Endothelial cell of umbilical vein (primary cell): ENCODE results near the gene IGF2BP1. TPM values are rescaled to one million over a fixed set of nuclear protein-coding genes. Genes with fewer than 3 reads are reported as not detected.

Source experiments
- BruUV-seq: library from RNA; stranded (reverse); fragments of 400-500 nt; replicated peaks from 2 replicates; lab custom pipeline; 2021; lab: Mats Ljungman, UMichigan
- CTCF ChIA-PET: fragments of 300-600, 350-600 bp; sonication (Branson Sonifier 250); formaldehyde crosslinking; loops from one replicate; lab custom pipeline; 2021; ENCODE audit warnings: antibody characterized with exemption, inconsistent platforms; lab: Charles Lee
- POLR2A ChIA-PET: fragments of 300-600, 350-600 bp; sonication (Branson Sonifier 250); formaldehyde crosslinking; loops from one replicate; lab custom pipeline; 2021; ENCODE audit warnings: antibody characterized with exemption, inconsistent platforms; lab: Charles Lee
- DNase-seq: peaks from one replicate; pipeline ENCODE4 v3.0.0-alpha.2; 2011; ENCODE audit warnings: low read depth, low spot score
- FAIRE-seq: peaks from 2 replicates; lab custom pipeline; 2011; peaks lifted over from hg19 to GRCh38; lab: Jason Lieb, UNC
- H2AFZ ChIP-seq: 2 replicates; pipeline ENCODE4 v1.6.0; 2012; ENCODE audit warnings: low read depth, low read length, control low read depth, inconsistent platforms
- H3K27ac ChIP-seq: 2 replicates; pipeline ENCODE4 v1.5.1; 2011; ENCODE audit warnings: low read depth, mild to moderate bottlenecking, control low read depth, low read length, moderate library complexity; ENCODE audit not compliant: insufficient read depth
- H3K27me3 ChIP-seq, 2 experiments: 2 replicates each; pipeline versions ENCODE4 v1.6.0 to v1.6.1; 2011; ENCODE audit warnings: low read length in 2 of 2, mixed read lengths in 1 of 2; ENCODE audit not compliant: control insufficient read depth in 2 of 2, insufficient read depth in 2 of 2
- H3K36me3 ChIP-seq, 2 experiments: 2 replicates in 1 of 2; 3 replicates in 1 of 2; pipeline ENCODE4 v1.5.1; 2011; ENCODE audit warnings: low read length in 2 of 2, mild to moderate bottlenecking in 1 of 2, moderate library complexity in 1 of 2; ENCODE audit not compliant: control insufficient read depth in 2 of 2, insufficient read depth in 2 of 2; ENCODE audit errors: extremely low read depth in 1 of 2
- H3K4me1 ChIP-seq: 3 replicates; pipeline ENCODE4 v1.5.1; 2011; ENCODE audit warnings: mild to moderate bottlenecking, low read length; ENCODE audit not compliant: control insufficient read depth, insufficient read depth; ENCODE audit errors: extremely low read depth
- H3K4me2 ChIP-seq: 2 replicates; pipeline ENCODE4 v1.6.1; 2011; ENCODE audit warnings: low read length, control low read depth, mixed read lengths; ENCODE audit not compliant: insufficient read depth
- H3K4me3 ChIP-seq, 3 experiments: fragments of 200-600 bp in 1 of 3; sonication (generic), shearing (Covaris generic) in 1 of 3; replicated peaks in 1 of 3; 2 replicates each; pipeline ENCODE4 v1.5.1; 2011 to 2016; ENCODE audit warnings: control low read depth in 3 of 3, low read length in 3 of 3, mild to moderate bottlenecking in 2 of 3, inconsistent platforms in 1 of 3, low read depth in 1 of 3, moderate library complexity in 1 of 3; ENCODE audit not compliant: insufficient read depth in 1 of 3
- H3K79me2 ChIP-seq: 2 replicates; pipeline ENCODE4 v1.6.0; 2012; ENCODE audit warnings: low read length, inconsistent platforms; ENCODE audit not compliant: control insufficient read depth, insufficient read depth
- H3K9ac ChIP-seq: replicated peaks from 2 replicates; pipeline ENCODE3; 2011; ENCODE audit warnings: low read length, control low read depth; ENCODE audit not compliant: insufficient read depth; ENCODE audit errors: extremely low read depth
- H3K9me1 ChIP-seq: replicated peaks from 3 replicates; pipeline ENCODE4 v1.6.0; 2011; ENCODE audit warnings: mild to moderate bottlenecking, low read length; ENCODE audit not compliant: control insufficient read depth, insufficient read depth; ENCODE audit errors: extremely low read depth
- H3K9me3 ChIP-seq: replicated peaks from 2 replicates; pipeline ENCODE4 v1.5.1; 2012; ENCODE audit warnings: low read length, inconsistent platforms; ENCODE audit not compliant: control insufficient read depth, insufficient read depth
- H4K20me1 ChIP-seq: replicated peaks from 2 replicates; pipeline ENCODE3; 2011; ENCODE audit warnings: mild to moderate bottlenecking, low read length; ENCODE audit not compliant: control insufficient read depth, insufficient read depth; ENCODE audit errors: extremely low read depth
- CTCF ChIP-seq, 2 donors: IDR thresholded peaks; 1 replicate in 1 of 2; 2 replicates in 1 of 2; pipeline ENCODE4 v1.5.1; 2011; ENCODE audit warnings: low read length in 2 of 2, mild to moderate bottlenecking in 2 of 2, moderate library complexity in 2 of 2, control low read depth in 1 of 2, inconsistent platforms in 1 of 2, low read depth in 1 of 2; ENCODE audit not compliant: insufficient read depth in 1 of 2; ENCODE audit errors: extremely low read depth in 1 of 2
- EZH2 ChIP-seq: IDR thresholded peaks from 2 replicates; pipeline ENCODE4 v1.6.1; 2012; ENCODE audit warnings: borderline replicate concordance, low read depth, mild to moderate bottlenecking, moderate library complexity, low read length, inconsistent platforms; ENCODE audit not compliant: severe bottlenecking
- FOS ChIP-seq: IDR thresholded peaks from 2 replicates; pipeline ENCODE4 v1.6.1; 2011; ENCODE audit warnings: mild to moderate bottlenecking, low read length, moderate library complexity, borderline replicate concordance; ENCODE audit not compliant: insufficient read depth
- GATA2 ChIP-seq: IDR thresholded peaks from 2 replicates; pipeline ENCODE4 v1.7.0; 2011; ENCODE audit warnings: low read depth, mild to moderate bottlenecking, moderate library complexity, mixed read lengths, low read length; ENCODE audit not compliant: insufficient read length, insufficient read depth
- JUN ChIP-seq: IDR thresholded peaks from 2 replicates; pipeline ENCODE4 v1.6.1; 2011; ENCODE audit warnings: borderline replicate concordance, low read depth; ENCODE audit not compliant: insufficient read length, insufficient read depth
- MAX ChIP-seq: IDR thresholded peaks from 2 replicates; pipeline ENCODE4 v1.6.1; 2011; ENCODE audit not compliant: insufficient read depth, insufficient read length
- MYC ChIP-seq: IDR thresholded peaks from one replicate; pipeline ENCODE4 v1.6.1; 2011; ENCODE audit warnings: mild to moderate bottlenecking, low read depth, low read length
- POLR2A ChIP-seq: IDR thresholded peaks from 2 replicates; pipeline ENCODE4 v1.6.1; 2012; ENCODE audit warnings: low read depth, mild to moderate bottlenecking, control low read depth, low read length
- POLR2AphosphoS5 ChIP-seq: IDR thresholded peaks from 2 replicates; pipeline ENCODE4 v1.6.1; 2012; ENCODE audit warnings: low read depth, mild to moderate bottlenecking, control low read depth, low read length, moderate library complexity; ENCODE audit not compliant: insufficient read depth
- dilution Hi-C: fragments of 300-500 bp; cut with MboI; formaldehyde crosslinking; loops from one replicate; pipeline ENCODE4 v1.15.0; 2019; ENCODE audit warnings: low sequenced_read_pairs; ENCODE audit not compliant: extremely low pct_ligation_motif_present
- intact Hi-C: fragments of 100-400 bp; cut with micrococcal nuclease; formaldehyde crosslinking; loops from one replicate; pipeline ENCODE4 v1.10.0; 2022
- polyA plus RNA-seq, 4 experiments: library from polyadenylated mRNA; depleted of rRNA in 3 of 4; stranded (reverse) in 3 of 4; unstranded in 1 of 4; fragments of >200 nt; gene quantifications; 2 replicates each; pipeline versions ENCODE4 v1.2.1 to v1.2.3, GENCODE V29; 2011 to 2012; ENCODE audit warnings: missing spikeins in 1 of 4
- total RNA-seq: library from RNA; stranded (reverse); gene quantifications from 2 replicates; pipeline ENCODE4 v1.2.3, GENCODE V29; 2021

Gene IGF2BP1
- total and polyA plus RNA-seq, 2 donors (not counting 3 experiments of a cell fraction or from before 2014, with no cell fraction given) = 9.5 to 99.5 TPM

DNA sequence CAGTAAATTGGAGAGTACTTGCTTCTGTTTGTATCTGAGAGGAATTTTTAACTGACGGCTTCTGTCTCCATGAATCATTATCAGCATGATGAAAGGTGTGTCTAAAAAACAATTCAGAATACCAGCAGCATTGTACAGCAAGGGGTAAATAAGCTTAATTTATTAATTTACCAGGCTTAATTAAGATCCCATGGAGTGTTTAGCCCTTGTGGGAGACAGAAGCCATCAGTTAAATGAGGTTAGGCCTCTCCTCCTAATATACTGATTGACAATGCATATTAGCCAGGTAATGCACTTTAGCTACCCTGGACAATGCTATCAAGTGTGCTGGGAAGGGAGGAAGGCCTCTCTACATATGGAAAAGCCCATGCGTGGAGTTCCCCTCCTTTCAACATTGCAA, 53.4 kb downstream of the IGF2BP1 start:
- Histone ChIP-seq H3K9me1 (no peaks in the 10 kb centered on the region), H2AFZ (no peak overlapping the region), H3K4me1 (no peaks in the 10 kb centered on the region), H3K27me3 (no peaks in the 10 kb centered on the region), H4K20me1 (no peaks in the 10 kb centered on the region), H3K4me2 (no peak overlapping the region), H3K9me3 (no peaks in the 10 kb centered on the region), H3K27ac (no peak overlapping the region), H3K79me2 (no peaks in the 10 kb centered on the region), H3K9ac (no peak overlapping the region), H3K4me3 (no peak overlapping the region), H3K36me3 (peaks cover 40 to 62% of the 10 kb centered on the region in 2 experiments)
- BruUV-seq = no TSS peak
- no peak for FAIRE-seq
- DNase-seq = no peak
- TF ChIP-seq POLR2AphosphoS5 (no peak), JUN (no peak), FOS (no peak), GATA2 (no peak), EZH2 (no peak), MYC (no peak), CTCF (IDR thresholded peaks at IDR 0.05; ENCODE audit: extremely low read depth in 1 of 2, insufficient read depth in 1 of 2, low read depth in 1 of 2, low read length in 2 of 2) (no peak), MAX (no peak), POLR2A (no peak)
- dilution Hi-C loops = no loop called here
- CTCF ChIA-PET = interaction anchor here (0.6 to 1.6 kb wide), 2 partner anchors 15 to 947 kb away, joined by 4 to 6 read pairs; no protein-coding TSS in a partner anchor
- POLR2A ChIA-PET = no interaction called here
- intact Hi-C loops = no loop called here
